ENCODE measurements around the gene ESRRG. TPM values are rescaled to one million over a fixed set of nuclear protein-coding genes. Genes with fewer than 3 reads are reported as not detected.

Gene ESRRG
- total RNA-seq, 1 donor from 2014 or later = not detected

- intact Hi-C loops (cut with DNase I) = no loop called here
- peak in 1 of 2 donors; percentile 67 for DNase-seq (ENCODE audit: low spot score in 2 of 2)
- H3K27ac ChIP-seq = peak overlapping the region; percentile 39 to 78
- H3K36me3 ChIP-seq = no peaks in the 10 kb centered on the region
- no peaks in the 10 kb centered on the region for H3K27me3 ChIP-seq
- H3K9me3 ChIP-seq = no peaks in the 10 kb centered on the region
- H3K4me3 ChIP-seq = peak overlapping the region; percentile 63 to 67
- peak in 2 of 3 experiments; percentile 27 to 42 for TF ChIP-seq CTCF (IDR thresholded peaks at IDR 0.05)
- no peaks in the 10 kb centered on the region for H3K4me1 ChIP-seq
These were observed 122.3 kb downstream of the ESRRG start for GRCh38 chr1:216600730-216601609.

- no peak for TF ChIP-seq CTCF (IDR thresholded peaks at IDR 0.05)
- Histone ChIP-seq H3K4me3 (no peak overlapping the region), H3K4me1 (no peaks in the 10 kb centered on the region), H3K27ac (no peak overlapping the region), H3K27me3 (no peaks in the 10 kb centered on the region), H3K36me3 (no peaks in the 10 kb centered on the region), H3K9me3 (no peaks in the 10 kb centered on the region)
- intact Hi-C loops (cut with DNase I) = no loop called here
- DNase-seq (ENCODE audit: low spot score in 2 of 2) = no peak
These were observed 123.4 kb downstream of the ESRRG start for GRCh38 chr1:216599851-216600250.

- no peaks in the 10 kb centered on the region for H3K9me3 ChIP-seq
- H3K4me3 ChIP-seq = no peak overlapping the region
- TF ChIP-seq CTCF (IDR thresholded peaks at IDR 0.05) = no peak
- intact Hi-C loops (cut with DNase I) = no loop called here
- no peaks in the 10 kb centered on the region for H3K4me1 ChIP-seq
- no peaks in the 10 kb centered on the region for H3K36me3 ChIP-seq
- no peak overlapping the region for H3K27ac ChIP-seq
- H3K27me3 ChIP-seq = no peaks in the 10 kb centered on the region
- no peak for DNase-seq (ENCODE audit: low spot score in 2 of 2)
These were observed 124.8 kb downstream of the ESRRG start for GRCh38 chr1:216598448-216598847.

- no peak overlapping the region for H3K4me3 ChIP-seq
- no peaks in the 10 kb centered on the region for H3K9me3 ChIP-seq
- no peaks in the 10 kb centered on the region for H3K27me3 ChIP-seq
- no peak overlapping the region for H3K27ac ChIP-seq
- no peaks in the 10 kb centered on the region for H3K36me3 ChIP-seq
- intact Hi-C loops (cut with DNase I) = no loop called here
- TF ChIP-seq CTCF (IDR thresholded peaks at IDR 0.05) = no peak
- no peaks in the 10 kb centered on the region for H3K4me1 ChIP-seq
- DNase-seq (ENCODE audit: low spot score in 2 of 2) = no peak
These were observed 126.9 kb downstream of the ESRRG start for GRCh38 chr1:216596281-216596862.

GRCh38 chr1:216587715-216588114 lies 135.5 kb downstream of the ESRRG start:
- H3K27ac ChIP-seq = no peak overlapping the region
- intact Hi-C loops (cut with DNase I) = no loop called here
- H3K36me3 ChIP-seq = no peaks in the 10 kb centered on the region
- no peak overlapping the region for H3K4me3 ChIP-seq
- H3K27me3 ChIP-seq = no peaks in the 10 kb centered on the region
- no peaks in the 10 kb centered on the region for H3K4me1 ChIP-seq
- no peak for DNase-seq (ENCODE audit: low spot score in 2 of 2)
- H3K9me3 ChIP-seq = peaks cover 0 to 3% of the 10 kb centered on the region in 2 donors
- no peak for TF ChIP-seq CTCF (IDR thresholded peaks at IDR 0.05)
